ENCODE measurements around the gene TMEM119.

The TMEM119 gene

GRCh38 chr12:108618079-108618952, 20.4 kb upstream of the TMEM119 start:
- no peak overlapping the region for H3K4me3 ChIP-seq (ENCODE audit: low read depth, low read length)
- TF ChIP-seq, protein P1, sequence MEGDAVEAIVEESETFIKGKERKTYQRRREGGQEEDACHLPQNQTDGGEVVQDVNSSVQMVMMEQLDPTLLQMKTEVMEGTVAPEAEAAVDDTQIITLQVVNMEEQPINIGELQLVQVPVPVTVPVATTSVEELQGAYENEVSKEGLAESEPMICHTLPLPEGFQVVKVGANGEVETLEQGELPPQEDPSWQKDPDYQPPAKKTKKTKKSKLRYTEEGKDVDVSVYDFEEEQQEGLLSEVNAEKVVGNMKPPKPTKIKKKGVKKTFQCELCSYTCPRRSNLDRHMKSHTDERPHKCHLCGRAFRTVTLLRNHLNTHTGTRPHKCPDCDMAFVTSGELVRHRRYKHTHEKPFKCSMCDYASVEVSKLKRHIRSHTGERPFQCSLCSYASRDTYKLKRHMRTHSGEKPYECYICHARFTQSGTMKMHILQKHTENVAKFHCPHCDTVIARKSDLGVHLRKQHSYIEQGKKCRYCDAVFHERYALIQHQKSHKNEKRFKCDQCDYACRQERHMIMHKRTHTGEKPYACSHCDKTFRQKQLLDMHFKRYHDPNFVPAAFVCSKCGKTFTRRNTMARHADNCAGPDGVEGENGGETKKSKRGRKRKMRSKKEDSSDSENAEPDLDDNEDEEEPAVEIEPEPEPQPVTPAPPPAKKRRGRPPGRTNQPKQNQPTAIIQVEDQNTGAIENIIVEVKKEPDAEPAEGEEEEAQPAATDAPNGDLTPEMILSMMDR (IDR thresholded peaks at IDR 0.05; ENCODE audit: control insufficient read depth, extremely low read depth, insufficient read depth): peak; percentile 81
- peak; percentile 23 for DNase-seq (ENCODE audit: low read depth)

DNA sequence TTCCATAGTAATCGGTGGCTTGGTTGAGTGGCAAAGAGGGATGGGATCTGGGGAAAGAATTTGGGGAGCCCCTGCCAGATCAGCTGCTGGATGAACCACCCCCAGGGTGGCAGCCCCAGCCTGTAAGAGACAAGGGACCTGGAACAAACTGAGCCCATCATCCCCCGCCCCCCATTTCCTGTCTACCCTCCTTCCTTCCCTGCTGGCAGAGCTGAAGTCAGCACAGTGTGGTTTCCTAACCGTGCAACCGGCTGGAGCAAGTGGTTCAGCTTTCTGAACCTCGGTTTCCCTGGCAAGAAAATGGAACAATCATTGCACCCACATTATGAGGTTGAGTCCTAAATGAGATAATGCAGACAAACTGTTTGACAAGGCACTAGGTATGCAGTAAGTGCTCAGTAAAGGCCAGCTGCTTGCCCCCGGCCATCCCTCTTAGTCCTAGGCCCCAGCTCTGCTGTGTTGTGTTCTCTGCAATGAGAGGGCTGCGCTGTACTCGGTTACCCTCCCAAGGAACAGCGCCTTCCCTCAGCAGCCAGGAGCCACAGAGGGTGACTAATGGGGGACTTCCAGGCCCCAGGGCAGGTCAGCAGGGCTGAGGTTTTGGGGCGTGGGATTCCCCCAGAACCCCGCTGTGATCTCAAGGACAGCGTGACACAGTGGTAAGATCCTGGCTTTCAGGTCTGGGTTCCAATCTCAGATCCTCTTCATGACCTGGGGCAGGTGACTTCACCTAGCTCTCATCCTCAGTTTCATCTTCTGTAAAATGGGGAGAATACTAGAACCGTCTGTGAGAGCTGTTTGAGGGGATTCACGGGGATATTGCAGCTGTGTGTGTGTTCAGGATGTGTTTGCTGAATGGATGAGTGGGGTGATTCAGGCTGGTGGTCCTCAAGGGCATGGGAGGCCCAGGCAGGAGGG, 19.3 kb upstream of the TMEM119 start:
- TF ChIP-seq, protein P1 (IDR thresholded peaks at IDR 0.05; ENCODE audit: control insufficient read depth, extremely low read depth, insufficient read depth): no peak
- no peak overlapping the region for H3K4me3 ChIP-seq (ENCODE audit: low read depth, low read length)
- DNase-seq (ENCODE audit: low read depth): no peak

DNA sequence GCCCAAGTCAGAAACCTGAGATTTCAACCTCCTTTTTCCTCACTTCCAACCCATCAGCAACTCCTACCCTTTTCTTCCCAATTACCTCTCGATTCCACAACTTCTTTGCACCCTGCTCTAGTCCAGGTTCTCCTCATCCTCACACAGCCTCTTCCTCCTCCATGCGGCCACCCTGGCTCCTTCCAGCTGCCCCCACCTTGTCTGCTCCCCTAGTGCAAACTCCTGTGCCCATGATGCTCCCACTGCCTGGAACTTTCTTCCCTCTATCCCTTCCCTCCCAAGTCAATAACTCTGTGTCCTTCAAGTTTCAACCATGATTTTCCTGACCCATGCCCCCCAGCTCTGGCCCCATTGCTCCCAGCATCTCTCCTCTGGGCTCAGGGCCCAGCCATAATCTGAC, 18.5 kb upstream of the TMEM119 start:
- TF ChIP-seq, protein P1 (IDR thresholded peaks at IDR 0.05; ENCODE audit: control insufficient read depth, extremely low read depth, insufficient read depth): no peak
- no peak overlapping the region for H3K4me3 ChIP-seq (ENCODE audit: low read depth, low read length)
- DNase-seq (ENCODE audit: low read depth): no peak

DNA sequence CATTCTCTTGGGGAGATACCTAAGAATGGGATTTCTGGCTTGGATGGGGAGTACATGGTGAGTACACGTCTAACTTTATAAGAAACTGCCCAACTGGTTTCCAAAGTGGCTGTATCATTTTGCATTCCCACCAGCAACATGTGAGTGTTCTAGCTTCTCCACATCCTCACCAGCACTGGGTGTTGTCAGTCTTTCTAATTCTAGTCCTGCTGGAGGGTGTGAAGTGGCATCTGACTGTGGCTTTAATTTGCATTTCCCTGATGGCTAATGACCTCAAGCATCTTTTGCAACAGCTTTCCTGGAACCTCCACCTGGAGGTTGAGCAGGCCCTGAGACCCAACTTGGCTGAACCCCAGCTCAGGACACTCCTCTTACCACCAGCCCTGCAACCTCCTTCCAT, 18.0 kb upstream of the TMEM119 start:
- DNase-seq (ENCODE audit: low read depth): no peak
- no peak overlapping the region for H3K4me3 ChIP-seq (ENCODE audit: low read depth, low read length)
- TF ChIP-seq, protein P1 (IDR thresholded peaks at IDR 0.05; ENCODE audit: control insufficient read depth, extremely low read depth, insufficient read depth): no peak

DNA sequence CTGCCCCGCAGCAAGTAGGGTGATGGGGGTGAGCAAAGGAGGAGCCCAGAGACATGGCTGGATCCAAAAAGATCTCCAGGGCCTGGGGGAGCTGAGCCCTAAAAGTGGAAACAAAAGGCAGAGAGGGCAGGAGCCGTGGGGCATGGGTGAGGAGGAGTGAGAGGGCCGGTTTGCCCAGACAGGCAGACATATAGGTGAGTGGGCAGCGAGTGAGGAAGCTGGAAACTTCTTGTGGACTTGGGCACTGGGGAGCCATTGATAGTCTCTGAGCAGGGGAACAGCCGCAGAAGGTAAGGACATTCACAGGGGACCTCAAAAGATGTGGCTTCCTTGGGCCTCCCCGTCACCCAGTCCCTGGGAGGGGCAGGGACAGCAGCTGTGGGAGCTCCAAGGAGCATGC, 16.8 kb upstream of the TMEM119 start:
- no peak for DNase-seq (ENCODE audit: low read depth)
- H3K4me3 ChIP-seq (ENCODE audit: low read depth, low read length): no peak overlapping the region
- TF ChIP-seq, protein P1 (IDR thresholded peaks at IDR 0.05; ENCODE audit: control insufficient read depth, extremely low read depth, insufficient read depth): no peak

DNA sequence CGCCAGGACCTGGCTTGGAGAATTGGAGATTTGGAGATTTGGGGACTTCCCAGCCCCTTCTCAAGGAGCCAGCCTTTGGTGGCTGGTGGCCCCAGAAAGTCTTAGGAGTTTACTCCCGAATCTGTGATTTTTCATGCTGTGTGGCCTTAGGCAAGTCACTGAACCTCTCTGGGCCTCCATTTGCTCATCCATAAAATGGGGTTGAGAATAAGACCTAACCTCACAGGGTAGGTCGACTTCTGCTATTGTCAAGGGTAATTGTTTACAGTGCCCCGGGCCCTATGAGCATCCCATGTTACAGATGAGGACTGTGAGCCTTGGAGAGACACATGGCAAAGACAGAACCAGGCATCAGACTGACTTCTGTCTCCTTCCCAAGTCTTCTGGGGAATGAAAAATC, 16.2 kb upstream of the TMEM119 start:
- TF ChIP-seq, protein P1 (IDR thresholded peaks at IDR 0.05; ENCODE audit: control insufficient read depth, extremely low read depth, insufficient read depth): no peak
- no peak overlapping the region for H3K4me3 ChIP-seq (ENCODE audit: low read depth, low read length)
- DNase-seq (ENCODE audit: low read depth): no peak
